T-helper 2 cell treated with Interferon-gamma antibody and Interleukin-4, amounts not matched to agents 5 μg/mL and 100 μg/mL, for 36 hours (primary cell): ENCODE data around the gene EEF1A1.
A peak's percentile ranks its signal among the peaks of the same experiment; 100 is the strongest.
"Not testable (repeated sequence)": the region's sequence is repeated elsewhere in the genome, so short reads cannot be mapped to it uniquely, and the experiment has no call there.

Experiments used
- DNase-seq: peaks from one replicate; pipeline ENCODE4 v3.0.0; 2021; ENCODE audit warnings: low spot score
- H3K27ac Mint-ChIP-seq: one replicate; pipeline ENCODE4 v1.8.0; 2021; ENCODE audit warnings: mild to moderate bottlenecking, mixed read lengths
- H3K27me3 Mint-ChIP-seq: one replicate; pipeline ENCODE4 v1.8.0; 2021; ENCODE audit warnings: low read depth, mixed read lengths
- H3K36me3 Mint-ChIP-seq: one replicate; pipeline ENCODE4 v1.8.0; 2021; ENCODE audit warnings: low read depth, mixed read lengths
- H3K4me1 Mint-ChIP-seq: one replicate; pipeline ENCODE4 v1.8.0; 2021; ENCODE audit warnings: low read depth, mixed read lengths
- H3K4me3 Mint-ChIP-seq: one replicate; pipeline ENCODE4 v1.8.0; 2022; ENCODE audit warnings: mild to moderate bottlenecking, moderate library complexity, mixed read lengths
- H3K9me3 Mint-ChIP-seq: one replicate; pipeline ENCODE4 v1.8.0; 2021; ENCODE audit warnings: mixed read lengths

Gene EEF1A1

GRCh38 chr6:73519926-73520687, 725 bp downstream of the EEF1A1 start:
- peaks cover 55% of the 10 kb centered on the region for H3K4me1 Mint-ChIP-seq
- peak overlapping the region; percentile 99 for H3K27ac Mint-ChIP-seq
- DNase-seq: peak; percentile 82
- H3K4me3 Mint-ChIP-seq: peak overlapping the region; percentile 95
- H3K36me3 Mint-ChIP-seq: peaks cover 62% of the 10 kb centered on the region
- no peaks in the 10 kb centered on the region for H3K9me3 Mint-ChIP-seq
- peaks cover 3% of the 10 kb centered on the region for H3K27me3 Mint-ChIP-seq

GRCh38 chr6:73518982-73519881, 1.6 kb downstream of the EEF1A1 start:
- H3K27ac Mint-ChIP-seq: peak overlapping the region; percentile 99
- H3K4me3 Mint-ChIP-seq: peak overlapping the region; percentile 95
- not testable (repeated sequence) for DNase-seq, H3K27me3 Mint-ChIP-seq, H3K9me3 Mint-ChIP-seq
- H3K4me1 Mint-ChIP-seq: peaks cover 53% of the 10 kb centered on the region
- H3K36me3 Mint-ChIP-seq: peaks cover 67% of the 10 kb centered on the region

GRCh38 chr6:73518100-73518981, 2.5 kb downstream of the EEF1A1 start:
- Mint-ChIP-seq H3K4me1 (peaks cover 47% of the 10 kb centered on the region), H3K27ac (peak overlapping the region; percentile 99), H3K36me3 (peaks cover 68% of the 10 kb centered on the region), H3K4me3 (peak overlapping the region; percentile 95)
- H3K27me3 Mint-ChIP-seq, H3K9me3 Mint-ChIP-seq, DNase-seq: not testable (repeated sequence)

GRCh38 chr6:73516514-73517489, 4.0 kb downstream of the EEF1A1 start:
- H3K36me3 Mint-ChIP-seq: peaks cover 71% of the 10 kb centered on the region
- peaks cover 3% of the 10 kb centered on the region for H3K27me3 Mint-ChIP-seq
- H3K4me3 Mint-ChIP-seq: peak overlapping the region; percentile 75
- no peak for DNase-seq
- H3K4me1 Mint-ChIP-seq: peaks cover 41% of the 10 kb centered on the region
- H3K9me3 Mint-ChIP-seq: no peaks in the 10 kb centered on the region
- H3K27ac Mint-ChIP-seq: peak overlapping the region; percentile 79

GRCh38 chr6:73515204-73515655, 5.6 kb downstream of the EEF1A1 start:
- Mint-ChIP-seq H3K9me3 (no peaks in the 10 kb centered on the region), H3K36me3 (peaks cover 62% of the 10 kb centered on the region), H3K27me3 (no peaks in the 10 kb centered on the region), H3K27ac (peak overlapping the region; percentile 82), H3K4me1 (peaks cover 40% of the 10 kb centered on the region), H3K4me3 (peak overlapping the region; percentile 75)
- peak; percentile 27 for DNase-seq

GRCh38 chr6:73514746-73515110, 6.1 kb downstream of the EEF1A1 start:
- Mint-ChIP-seq H3K36me3 (peaks cover 57% of the 10 kb centered on the region), H3K4me1 (peaks cover 38% of the 10 kb centered on the region)

GRCh38 chr6:73513496-73513854, 7.4 kb downstream of the EEF1A1 start:
- Mint-ChIP-seq H3K9me3 (no peaks in the 10 kb centered on the region), H3K4me3 (no peak overlapping the region), H3K36me3 (peaks cover 45% of the 10 kb centered on the region), H3K27ac (peak overlapping the region; percentile 6), H3K4me1 (peaks cover 28% of the 10 kb centered on the region), H3K27me3 (no peaks in the 10 kb centered on the region)
- DNase-seq: no peak

More at GRCh38 chr6:73514746-73515110, 6.1 kb downstream of the EEF1A1 start:
- no peak for DNase-seq
- no peaks in the 10 kb centered on the region for H3K9me3 Mint-ChIP-seq
- H3K27me3 Mint-ChIP-seq: no peaks in the 10 kb centered on the region
- peak overlapping the region; percentile 82 for H3K27ac Mint-ChIP-seq
- H3K4me3 Mint-ChIP-seq: peak overlapping the region; percentile 15

- H3K27me3 Mint-ChIP-seq: no peaks in the 10 kb centered on the region
- peaks cover 32% of the 10 kb centered on the region for H3K36me3 Mint-ChIP-seq
- H3K4me1 Mint-ChIP-seq: peaks cover 17% of the 10 kb centered on the region
- H3K9me3 Mint-ChIP-seq: no peaks in the 10 kb centered on the region
- no peak for DNase-seq
- no peak overlapping the region for H3K4me3 Mint-ChIP-seq
- no peak overlapping the region for H3K27ac Mint-ChIP-seq
These were observed 9.0 kb downstream of the EEF1A1 start for GRCh38 chr6:73511796-73512195.

- no peaks in the 10 kb centered on the region for H3K27me3 Mint-ChIP-seq
- no peak for DNase-seq
- peaks cover 17% of the 10 kb centered on the region for H3K36me3 Mint-ChIP-seq
- peaks cover 6% of the 10 kb centered on the region for H3K4me1 Mint-ChIP-seq
- no peaks in the 10 kb centered on the region for H3K9me3 Mint-ChIP-seq
- H3K27ac Mint-ChIP-seq: no peak overlapping the region
- H3K4me3 Mint-ChIP-seq: no peak overlapping the region
These were observed 11.0 kb downstream of the EEF1A1 start for GRCh38 chr6:73509851-73510250.

- Mint-ChIP-seq H3K36me3 (peaks cover 23% of the 10 kb centered on the region), H3K9me3 (no peaks in the 10 kb centered on the region), H3K27ac (no peak overlapping the region), H3K4me3 (no peak overlapping the region), H3K27me3 (no peaks in the 10 kb centered on the region), H3K4me1 (peaks cover 6% of the 10 kb centered on the region)
- no peak for DNase-seq
These were observed 12.1 kb downstream of the EEF1A1 start for GRCh38 chr6:73508776-73509175.

GRCh38 chr6:73506246-73506645, 14.6 kb downstream of the EEF1A1 start:
- H3K27me3 Mint-ChIP-seq: no peaks in the 10 kb centered on the region
- H3K36me3 Mint-ChIP-seq: peaks cover 32% of the 10 kb centered on the region
- no peak for DNase-seq
- no peak overlapping the region for H3K4me3 Mint-ChIP-seq
- H3K9me3 Mint-ChIP-seq: no peaks in the 10 kb centered on the region
- H3K4me1 Mint-ChIP-seq: peaks cover 4% of the 10 kb centered on the region
- no peak overlapping the region for H3K27ac Mint-ChIP-seq

- not testable (repeated sequence) for H3K9me3 Mint-ChIP-seq, H3K4me3 Mint-ChIP-seq, H3K4me1 Mint-ChIP-seq, H3K27me3 Mint-ChIP-seq, H3K27ac Mint-ChIP-seq, DNase-seq
- peaks cover 36% of the 10 kb centered on the region for H3K36me3 Mint-ChIP-seq
These were observed 15.1 kb downstream of the EEF1A1 start for GRCh38 chr6:73505705-73506104.

GRCh38 chr6:73505142-73505541, 15.7 kb downstream of the EEF1A1 start:
- peaks cover 40% of the 10 kb centered on the region for H3K36me3 Mint-ChIP-seq
- H3K27ac Mint-ChIP-seq: no peak overlapping the region
- no peak overlapping the region for H3K4me3 Mint-ChIP-seq
- DNase-seq: no peak
- no peaks in the 10 kb centered on the region for H3K27me3 Mint-ChIP-seq
- H3K4me1 Mint-ChIP-seq: peaks cover 4% of the 10 kb centered on the region
- H3K9me3 Mint-ChIP-seq: no peaks in the 10 kb centered on the region
